HG03460 (cell line): Measurements from ENCODE around the gene NOP53.
"Not testable (repeated sequence)": the region's sequence is repeated elsewhere in the genome, so short reads cannot be mapped to it uniquely, and the experiment has no call there.

Source experiments
- ATAC-seq: cut with Tn5 transposase; IDR thresholded peaks from one replicate; pipeline ENCODE4 v1.9.1; 2021; ENCODE audit not compliant: unreplicated experiment

NOP53 gene

GRCh38 chr19:47752440-47753211, 7.3 kb downstream of the NOP53 start:
- ATAC-seq, result no peak

GRCh38 chr19:47754206-47755064, 9.1 kb downstream of the NOP53 start:
- ATAC-seq, result no peak

- ATAC-seq, result no peak
Observed at GRCh38 chr19:47755065-47755761, 9.9 kb downstream of the NOP53 start.

GRCh38 chr19:47755762-47756626, 10.6 kb downstream of the NOP53 start:
- ATAC-seq, result no peak

- ATAC-seq, result no peak
Observed at GRCh38 chr19:47756627-47756929, 11.2 kb downstream of the NOP53 start.

- no peak for ATAC-seq
Observed at GRCh38 chr19:47756953-47757608, 11.7 kb downstream of the NOP53 start.

- ATAC-seq, result no peak
Observed at GRCh38 chr19:47757617-47758442, 12.5 kb downstream of the NOP53 start.

- ATAC-seq, result no peak
Observed at GRCh38 chr19:47758443-47758804, 13.1 kb downstream of the NOP53 start.

- ATAC-seq, result no peak
Observed at GRCh38 chr19:47760632-47760999, 15.3 kb downstream of the NOP53 start.

GRCh38 chr19:47761566-47761965, 16.2 kb downstream of the NOP53 start:
- no peak for ATAC-seq

- ATAC-seq, result no peak
Observed at GRCh38 chr19:47762151-47762550, 16.8 kb downstream of the NOP53 start.

GRCh38 chr19:47762615-47763308, 17.4 kb downstream of the NOP53 start:
- ATAC-seq, result no peak

GRCh38 chr19:47764705-47765104, 19.4 kb downstream of the NOP53 start:
- not testable (repeated sequence) for ATAC-seq

- ATAC-seq, result no peak
Observed at GRCh38 chr19:47765523-47766358, 20.4 kb downstream of the NOP53 start.

GRCh38 chr19:47766359-47766620, 20.9 kb downstream of the NOP53 start:
- no peak for ATAC-seq

- no peak for ATAC-seq
Observed at GRCh38 chr19:47766670-47767069, 21.3 kb downstream of the NOP53 start.

- no peak for ATAC-seq
Observed at GRCh38 chr19:47767349-47767748, 22.0 kb downstream of the NOP53 start.

GRCh38 chr19:47768604-47769003, 23.3 kb downstream of the NOP53 start:
- no peak for ATAC-seq
